H9 (cell line): ENCODE results near the gene RBMS3. TPM values are rescaled to one million over a fixed set of nuclear protein-coding genes. Genes with fewer than 3 reads are reported as not detected.

Source experiments
- DNase-seq: peaks from one replicate; pipeline ENCODE4 v3.0.0-alpha.2; 2017
- H2AFZ ChIP-seq: one replicate; pipeline ENCODE4 v1.6.1; 2013; ENCODE audit warnings: mild to moderate bottlenecking, low read length, control low read depth, moderate library complexity
- H2AK5ac ChIP-seq: 2 replicates; pipeline ENCODE4 v1.6.1; 2013; ENCODE audit warnings: low read length, control low read depth, mixed read lengths; ENCODE audit not compliant: insufficient read length
- H2BK120ac ChIP-seq: one replicate; pipeline ENCODE4 v1.6.1; 2013; ENCODE audit warnings: low read depth, mild to moderate bottlenecking, low read length, control low read depth, inconsistent platforms; ENCODE audit not compliant: poor library complexity, severe bottlenecking
- H2BK12ac ChIP-seq: 2 replicates; pipeline ENCODE4 v1.6.1; 2013; ENCODE audit warnings: low read length, control low read depth, mixed read lengths, low read depth; ENCODE audit not compliant: insufficient read length
- H2BK15ac ChIP-seq: 2 replicates; pipeline ENCODE4 v1.6.1; 2013; ENCODE audit warnings: low read depth, low read length, control low read depth
- H2BK20ac ChIP-seq: one replicate; pipeline ENCODE4 v1.6.1; 2013; ENCODE audit warnings: low read depth, mild to moderate bottlenecking, low read length, control low read depth, inconsistent platforms; ENCODE audit not compliant: poor library complexity, severe bottlenecking
- H2BK5ac ChIP-seq: 2 replicates; pipeline ENCODE4 v1.6.1; 2013; ENCODE audit warnings: low read length, control low read depth, mixed read lengths; ENCODE audit not compliant: insufficient read length
- H3K14ac ChIP-seq: 2 replicates; pipeline ENCODE4 v1.6.1; 2013; ENCODE audit warnings: low read length, control low read depth; ENCODE audit not compliant: insufficient read depth
- H3K18ac ChIP-seq: 2 replicates; pipeline ENCODE4 v1.6.1; 2013; ENCODE audit warnings: low read depth, mild to moderate bottlenecking, mixed read lengths, low read length, control low read depth; ENCODE audit not compliant: insufficient read length
- H3K23ac ChIP-seq: 2 replicates; pipeline ENCODE4 v1.6.1; 2013; ENCODE audit warnings: low read length, control low read depth, mixed read lengths, low read depth; ENCODE audit not compliant: insufficient read length
- H3K23me2 ChIP-seq: 2 replicates; pipeline ENCODE4 v1.6.1; 2013; ENCODE audit warnings: low read depth, mild to moderate bottlenecking, mixed read lengths, low read length, control low read depth; ENCODE audit not compliant: insufficient read length, poor library complexity, severe bottlenecking
- H3K27ac ChIP-seq: 2 replicates; pipeline ENCODE4 v1.5.1; 2013; ENCODE audit warnings: low read length, control low read depth, mixed read lengths, low read depth; ENCODE audit not compliant: insufficient read length
- H3K27me3 ChIP-seq: 2 replicates; pipeline ENCODE4 v1.6.1; 2013; ENCODE audit warnings: low read length, control low read depth, inconsistent platforms; ENCODE audit not compliant: insufficient read depth
- H3K4ac ChIP-seq: 2 replicates; pipeline ENCODE4 v1.6.1; 2013; ENCODE audit warnings: low read depth, mild to moderate bottlenecking, control low read depth, inconsistent platforms, low read length, moderate library complexity
- H3K4me1 ChIP-seq: 2 replicates; pipeline ENCODE4 v1.6.1; 2013; ENCODE audit warnings: low read length, control low read depth, inconsistent platforms; ENCODE audit not compliant: insufficient read depth
- H3K4me2 ChIP-seq: 2 replicates; pipeline ENCODE4 v1.6.1; 2013; ENCODE audit warnings: low read length, control low read depth, mixed read lengths; ENCODE audit not compliant: insufficient read length, insufficient read depth
- H3K56ac ChIP-seq: 2 replicates; pipeline ENCODE4 v1.6.1; 2013; ENCODE audit warnings: low read depth, mild to moderate bottlenecking, mixed read lengths, low read length, control low read depth; ENCODE audit not compliant: insufficient read length
- H3K79me1 ChIP-seq: 2 replicates; pipeline ENCODE4 v1.6.1; 2013; ENCODE audit warnings: low read depth, mild to moderate bottlenecking, moderate library complexity, low read length, control low read depth, inconsistent platforms; ENCODE audit not compliant: insufficient read depth, poor library complexity, severe bottlenecking
- H3K79me2 ChIP-seq: 2 replicates; pipeline ENCODE4 v1.6.1; 2013; ENCODE audit warnings: low read length, control low read depth, inconsistent platforms; ENCODE audit not compliant: insufficient read depth
- H3K9ac ChIP-seq: 2 replicates; pipeline ENCODE4 v1.6.1; 2013; ENCODE audit warnings: low read length, control low read depth, mixed read lengths; ENCODE audit not compliant: insufficient read length; ENCODE audit errors: extremely low read depth
- H3K9me3 ChIP-seq: one replicate; pipeline ENCODE4 v1.6.1; 2013; ENCODE audit warnings: low read depth, low read length, inconsistent platforms; ENCODE audit not compliant: control insufficient read depth
- H3T11ph ChIP-seq: one replicate; pipeline ENCODE4 v1.6.1; 2013; ENCODE audit warnings: mild to moderate bottlenecking, low read length, control low read depth, inconsistent platforms
- H4K20me1 ChIP-seq: one replicate; pipeline ENCODE4 v1.6.1; 2013; ENCODE audit not compliant: control insufficient read depth, insufficient read length, insufficient read depth
- H4K5ac ChIP-seq: 2 replicates; pipeline ENCODE4 v1.6.1; 2013; ENCODE audit warnings: low read depth, mild to moderate bottlenecking, mixed read lengths, low read length, control low read depth; ENCODE audit not compliant: insufficient read length
- H4K8ac ChIP-seq: replicated peaks from 2 replicates; pipeline ENCODE4 v1.6.1; 2013; ENCODE audit warnings: low read length, control low read depth, mixed read lengths, low read depth; ENCODE audit not compliant: insufficient read length
- H4K91ac ChIP-seq: 2 replicates; pipeline ENCODE4 v1.6.1; 2013; ENCODE audit warnings: low read depth, mild to moderate bottlenecking, moderate library complexity, mixed read lengths, low read length, control low read depth; ENCODE audit not compliant: insufficient read length
- H3K27ac Mint-ChIP-seq, 3 experiments: 2 replicates in 2 of 3; 3 replicates in 1 of 3; pipeline ENCODE4 v1.8.0; 2020 to 2021; ENCODE audit warnings: mixed read lengths in 3 of 3, mild to moderate bottlenecking in 1 of 3, moderate library complexity in 1 of 3
- H3K27me3 Mint-ChIP-seq: 2 replicates; pipeline ENCODE4 v1.8.0; 2021; ENCODE audit warnings: low read depth, mild to moderate bottlenecking, moderate library complexity, mixed read lengths
- H3K36me3 Mint-ChIP-seq, 3 experiments: 2 replicates in 2 of 3; 3 replicates in 1 of 3; pipeline ENCODE4 v1.8.0; 2020 to 2021; ENCODE audit warnings: low read depth in 3 of 3, mixed read lengths in 3 of 3; ENCODE audit not compliant: insufficient read depth in 1 of 3
- H3K4me1 Mint-ChIP-seq, 2 experiments: 2 replicates each; pipeline ENCODE4 v1.8.0; 2020; ENCODE audit warnings: mixed read lengths in 2 of 2
- H3K4me3 Mint-ChIP-seq, 2 experiments: 2 replicates in 1 of 2; 3 replicates in 1 of 2; pipeline ENCODE4 v1.8.0; 2020 to 2021; ENCODE audit warnings: mild to moderate bottlenecking in 2 of 2, mixed read lengths in 2 of 2, moderate library complexity in 1 of 2
- H3K9me3 Mint-ChIP-seq, 2 experiments: 2 replicates in 1 of 2; 3 replicates in 1 of 2; pipeline ENCODE4 v1.8.0; 2020; ENCODE audit warnings: mild to moderate bottlenecking in 2 of 2, mixed read lengths in 2 of 2, moderate library complexity in 1 of 2
- CTCF ChIP-seq: fragments of 200-600 bp; sonication (generic); conservative IDR thresholded peaks from 3 replicates; pipeline ENCODE4 v1.8.0; 2021; ENCODE audit warnings: antibody characterized with exemption, mild to moderate bottlenecking
- WGBS: extraction: QIAGEN DNeasy Blood & Tissue Kit; methylation state at CpG from one replicate; pipeline ENCODE4 v1.1.7; 2013; ENCODE audit warnings: missing lambda C conversion rate, low lambda C conversion rate, mixed read lengths; ENCODE audit not compliant: insufficient read length; ENCODE audit errors: extremely low coverage; 5-methylcytosine and 5-hydroxymethylcytosine counted together
- total RNA-seq: library from RNA; stranded (reverse); gene quantifications from 2 replicates; pipeline ENCODE4 v1.2.1, GENCODE V29; 2021

The RBMS3 gene
- total RNA-seq, 1 experiment from 2014 or later: 8.1 TPM

- Histone ChIP-seq H3K79me1 (no peaks in the 10 kb centered on the region), H3T11ph (no peak overlapping the region), H3K79me2 (no peaks in the 10 kb centered on the region), H2AK5ac (no peak overlapping the region), H2BK20ac (peak overlapping the region; percentile 14), H3K18ac (no peak overlapping the region), H3K4me2 (no peak overlapping the region), H2AFZ (no peak overlapping the region), H4K8ac (no peak overlapping the region), H3K56ac (no peak overlapping the region), H3K23me2 (no peaks in the 10 kb centered on the region), H4K20me1 (no peaks in the 10 kb centered on the region), H2BK12ac (no peak overlapping the region), H3K9ac (no peak overlapping the region), H3K4ac (no peak overlapping the region), H3K4me1 (no peaks in the 10 kb centered on the region; the same call in 1 of the 2 replicates), H3K9me3 (no peaks in the 10 kb centered on the region), H2BK5ac (no peak overlapping the region), H2BK15ac (no peak overlapping the region), H4K91ac (no peak overlapping the region), H3K23ac (no peak overlapping the region), H2BK120ac (no peak overlapping the region), H3K14ac (no peak overlapping the region), H3K27me3 (no peaks in the 10 kb centered on the region), H3K27ac (peak overlapping the region; percentile 77), H4K5ac (peak overlapping the region; percentile 22)
- H3K27ac Mint-ChIP-seq: peak overlapping the region; percentile 86 to 97 (median 96)
- H3K27me3 Mint-ChIP-seq: no peaks in the 10 kb centered on the region
- H3K4me3 Mint-ChIP-seq: no peak overlapping the region
- H3K9me3 Mint-ChIP-seq: no peaks in the 10 kb centered on the region
- TF ChIP-seq CTCF: no peak
- no CpG with 5 or more reads among the region's 9 CpGs for WGBS
- DNase-seq: no peak
- peaks cover 0 to 2% (median 0%) of the 10 kb centered on the region in 3 experiments; a peak in 3 of 7 replicates for H3K36me3 Mint-ChIP-seq
- H3K4me1 Mint-ChIP-seq: peaks cover 28 to 30% of the 10 kb centered on the region in 2 experiments
These were observed 194.5 kb downstream of the RBMS3 start for GRCh38 chr3:29475305-29475840.
